Measurements from ENCODE around the gene BLOC1S3. TPM values are rescaled to one million over a fixed set of nuclear protein-coding genes. Genes with fewer than 3 reads are reported as not detected.

BLOC1S3 gene
- total RNA-seq, 3 donors from 2014 or later = 9.8 to 12.3 (median 11.6) TPM

DNA sequence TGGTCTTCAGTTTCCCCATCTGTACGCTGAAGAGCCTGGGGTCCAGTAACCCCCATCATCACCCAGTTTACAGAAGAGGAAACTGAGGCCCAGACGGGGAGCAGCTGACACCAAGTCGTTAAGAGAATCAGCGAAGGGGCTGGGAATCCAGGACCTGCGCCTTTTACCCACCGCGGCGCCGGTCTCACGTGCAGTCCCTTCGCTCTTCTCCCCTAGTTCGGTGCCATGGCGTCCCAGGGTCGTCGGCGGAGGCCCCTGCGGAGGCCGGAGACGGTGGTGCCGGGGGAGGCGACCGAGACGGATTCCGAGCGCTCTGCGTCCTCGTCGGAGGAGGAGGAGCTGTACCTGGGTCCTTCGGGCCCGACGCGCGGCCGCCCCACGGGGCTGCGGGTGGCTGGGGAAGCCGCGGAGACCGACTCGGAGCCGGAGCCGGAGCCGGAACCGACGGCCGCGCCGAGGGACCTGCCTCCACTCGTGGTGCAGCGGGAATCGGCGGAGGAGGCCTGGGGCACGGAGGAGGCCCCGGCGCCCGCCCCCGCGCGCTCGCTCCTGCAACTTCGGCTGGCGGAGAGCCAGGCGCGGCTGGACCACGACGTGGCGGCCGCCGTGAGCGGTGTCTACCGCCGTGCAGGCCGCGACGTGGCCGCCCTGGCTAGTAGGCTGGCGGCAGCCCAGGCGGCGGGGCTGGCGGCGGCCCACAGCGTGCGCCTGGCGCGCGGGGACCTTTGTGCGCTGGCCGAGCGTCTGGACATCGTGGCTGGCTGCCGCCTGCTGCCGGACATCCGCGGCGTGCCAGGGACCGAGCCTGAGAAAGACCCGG is 698 bp downstream of the BLOC1S3 start:
- Histone ChIP-seq H3K9me3 (no peaks in the 10 kb centered on the region), H3K4me1 (ENCODE audit: low read depth) (peaks cover 15% of the 10 kb centered on the region), H3K4me3 (peak overlapping the region; percentile 69), H3K36me3 (ENCODE audit: low read depth) (peaks cover 5% of the 10 kb centered on the region)
- peak in 2 of 3 donors; percentile 65 to 73 for DNase-seq
- TF ChIP-seq CTCF (IDR thresholded peaks at IDR 0.05) = no peak
- ATAC-seq = peak; percentile 10
- intact Hi-C loops (cut with DNase I, micrococcal nuclease) = no loop called here

- TF ChIP-seq CTCF (IDR thresholded peaks at IDR 0.05) = no peak
- intact Hi-C loops (cut with DNase I, micrococcal nuclease) = no loop called here
- no peak overlapping the region for H3K4me3 ChIP-seq
- ATAC-seq = no peak
- DNase-seq = no peak
- no peaks in the 10 kb centered on the region for H3K9me3 ChIP-seq
- H3K4me1 ChIP-seq (ENCODE audit: low read depth) = peaks cover 15% of the 10 kb centered on the region
- H3K36me3 ChIP-seq (ENCODE audit: low read depth) = peaks cover 5% of the 10 kb centered on the region
These were observed 1.3 kb downstream of the BLOC1S3 start for GRCh38 chr19:45179892-45180370.

DNA sequence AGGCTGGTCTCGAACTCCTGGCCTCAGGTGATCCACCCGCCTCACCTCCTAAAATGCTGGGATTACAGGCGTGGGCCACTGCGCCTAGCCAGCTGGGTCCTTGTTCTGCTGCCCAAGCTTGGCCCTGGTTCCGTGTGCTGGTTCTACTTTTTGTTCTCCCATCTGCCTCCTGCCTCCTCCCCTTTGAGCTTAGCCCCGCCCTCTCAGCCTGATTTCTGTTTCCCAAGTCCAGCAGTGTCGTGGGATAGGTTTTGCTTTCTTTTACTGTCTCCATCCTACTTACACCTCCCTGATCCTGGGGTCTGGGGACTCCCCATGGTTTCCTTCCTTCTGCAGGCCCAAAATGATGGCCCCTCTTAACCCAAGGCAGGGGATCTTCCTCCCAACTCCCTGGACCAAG is 2.4 kb downstream of the BLOC1S3 start:
- Histone ChIP-seq H3K4me3 (no peak overlapping the region), H3K9me3 (no peaks in the 10 kb centered on the region), H3K36me3 (ENCODE audit: low read depth) (peaks cover 5% of the 10 kb centered on the region), H3K4me1 (ENCODE audit: low read depth) (peaks cover 15% of the 10 kb centered on the region)
- intact Hi-C loops (cut with DNase I, micrococcal nuclease) = no loop called here
- no peak for TF ChIP-seq CTCF (IDR thresholded peaks at IDR 0.05)
- ATAC-seq = no peak
- DNase-seq = no peak

DNA sequence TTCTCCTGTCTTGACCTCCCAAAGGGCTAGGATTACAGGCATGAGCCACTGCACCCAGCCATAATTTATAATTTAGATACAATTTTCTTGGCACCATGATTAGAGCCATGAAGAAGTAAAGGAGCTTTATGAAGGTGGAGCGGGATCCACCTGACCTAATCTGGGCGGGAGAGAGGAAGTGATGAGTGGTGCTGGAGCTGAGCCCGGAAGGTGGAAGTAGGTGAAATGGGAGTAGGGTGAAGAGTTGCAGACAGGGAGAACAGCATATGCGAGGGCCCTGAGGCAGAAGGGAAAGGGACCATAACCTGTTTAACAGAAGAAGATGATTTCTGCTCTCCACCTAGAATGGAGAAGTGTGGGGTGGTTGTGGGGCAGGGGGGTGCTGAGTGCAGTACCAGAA is 4.2 kb downstream of the BLOC1S3 start:
- peaks cover 10% of the 10 kb centered on the region for H3K4me1 ChIP-seq (ENCODE audit: low read depth)
- H3K9me3 ChIP-seq = no peaks in the 10 kb centered on the region
- intact Hi-C loops (cut with DNase I, micrococcal nuclease) = no loop called here
- no peak overlapping the region for H3K4me3 ChIP-seq
- peaks cover 5% of the 10 kb centered on the region for H3K36me3 ChIP-seq (ENCODE audit: low read depth)
- no peak for TF ChIP-seq CTCF (IDR thresholded peaks at IDR 0.05)
- no peak for ATAC-seq
- peak in 1 of 3 donors; percentile 43 for DNase-seq

DNA sequence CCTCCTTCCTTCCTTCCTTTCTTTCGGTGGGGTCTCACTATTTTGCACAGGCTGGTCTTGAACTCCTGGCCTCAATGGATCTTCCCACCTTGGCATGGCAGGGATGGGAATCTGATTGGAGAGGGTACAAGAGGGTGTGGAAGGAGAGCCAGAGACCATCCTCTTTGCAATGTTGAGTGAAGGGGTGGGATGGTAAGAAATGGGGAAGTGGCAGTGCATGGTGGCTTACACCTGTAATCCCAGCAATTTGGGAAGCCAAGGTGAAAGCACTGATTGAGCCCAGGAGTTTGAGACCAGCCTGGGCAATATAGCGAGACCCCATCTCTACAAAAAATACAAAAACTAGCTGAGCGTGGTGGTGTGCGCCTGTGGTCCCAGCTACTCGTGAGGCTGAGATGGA is 5.5 kb downstream of the BLOC1S3 start:
- DNase-seq (no peak), ATAC-seq (no peak)
- intact Hi-C loops (cut with DNase I, micrococcal nuclease) = no loop called here
- Histone ChIP-seq H3K4me1 (ENCODE audit: low read depth) (peaks cover 10% of the 10 kb centered on the region), H3K9me3 (no peaks in the 10 kb centered on the region), H3K4me3 (no peak overlapping the region), H3K36me3 (ENCODE audit: low read depth) (no peaks in the 10 kb centered on the region)
- TF ChIP-seq CTCF (IDR thresholded peaks at IDR 0.05) = no peak

All from mucosa of descending colon (tissue), 3 donors.